ENCODE results near the gene PLXNA1.

Gene PLXNA1

GRCh38 chr3:127002195-127003174, 19.6 kb downstream of the PLXNA1 start:
- no peak for DNase-seq (ENCODE audit: low read depth)

GRCh38 chr3:127003175-127003555, 20.2 kb downstream of the PLXNA1 start:
- no peak for DNase-seq (ENCODE audit: low read depth)

GRCh38 chr3:127003601-127004280, 20.8 kb downstream of the PLXNA1 start:
- no peak for DNase-seq (ENCODE audit: low read depth)

- no peak for DNase-seq (ENCODE audit: low read depth)
These were observed 21.9 kb downstream of the PLXNA1 start for GRCh38 chr3:127004641-127005397.

DNA sequence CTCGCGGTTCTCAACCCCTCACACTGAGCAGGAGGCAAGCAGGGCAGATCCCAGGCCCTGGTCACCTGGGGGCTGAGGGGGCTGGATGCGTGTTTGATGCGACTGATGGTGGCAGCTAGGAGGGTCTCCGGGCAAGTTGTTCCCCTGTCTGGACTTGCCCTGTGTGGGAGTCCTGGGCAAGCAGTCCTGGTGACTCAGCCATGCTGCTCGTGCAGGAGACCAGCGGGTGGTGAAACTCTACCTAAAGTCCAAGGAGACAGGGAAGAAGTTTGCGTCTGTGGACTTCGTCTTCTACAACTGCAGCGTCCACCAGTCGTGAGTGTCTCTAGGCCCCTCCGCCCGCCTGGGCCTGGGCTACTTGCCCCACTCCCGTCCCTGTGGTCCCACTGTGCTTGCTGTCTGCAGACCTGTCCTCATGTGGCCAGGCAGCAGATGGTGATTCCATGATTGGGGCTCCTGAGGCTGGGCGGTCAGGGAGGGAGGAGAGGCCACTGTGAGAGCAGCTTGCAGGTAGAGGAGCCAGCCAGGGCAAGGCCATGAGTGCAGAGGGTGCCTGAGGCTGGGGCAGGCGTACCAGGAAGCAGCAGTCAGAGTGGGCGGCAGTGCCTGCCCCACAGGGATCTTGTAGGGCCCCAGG, 23.1 kb downstream of the PLXNA1 start:
- DNase-seq (ENCODE audit: low read depth) = no peak

DNA sequence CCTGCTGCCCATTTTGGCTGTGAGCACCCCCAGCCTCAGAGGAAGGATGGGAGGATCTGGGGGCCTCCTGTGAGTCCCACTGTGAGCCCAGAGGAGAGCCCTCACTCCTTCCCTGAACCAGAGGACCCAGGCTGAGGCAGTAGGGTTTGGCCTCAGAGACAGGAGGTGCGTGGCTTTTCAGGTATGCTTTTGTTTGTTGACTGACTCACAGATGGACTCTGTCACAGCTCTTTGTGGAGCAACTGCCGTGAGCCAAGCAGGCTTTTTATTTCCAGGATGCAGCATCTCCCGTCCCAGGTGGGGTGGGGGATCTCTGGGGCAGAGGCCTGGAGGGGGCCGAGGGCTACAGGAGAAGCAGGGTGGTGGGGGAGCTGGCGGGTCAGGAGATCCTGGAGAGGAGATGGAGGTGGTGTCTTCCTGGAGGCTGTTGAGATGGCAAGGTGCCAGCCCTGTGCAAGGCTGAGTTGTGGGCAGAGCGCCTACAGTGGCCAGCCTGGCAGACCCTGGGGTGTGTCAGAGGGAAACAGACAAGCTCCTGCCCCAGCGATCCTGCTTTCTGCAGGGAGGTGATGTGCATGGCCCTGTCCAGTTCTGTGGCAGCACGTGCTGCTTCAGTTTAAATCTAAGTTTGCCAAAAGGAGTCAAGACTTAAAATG, 24.0 kb downstream of the PLXNA1 start:
- no peak for DNase-seq (ENCODE audit: low read depth)

DNA sequence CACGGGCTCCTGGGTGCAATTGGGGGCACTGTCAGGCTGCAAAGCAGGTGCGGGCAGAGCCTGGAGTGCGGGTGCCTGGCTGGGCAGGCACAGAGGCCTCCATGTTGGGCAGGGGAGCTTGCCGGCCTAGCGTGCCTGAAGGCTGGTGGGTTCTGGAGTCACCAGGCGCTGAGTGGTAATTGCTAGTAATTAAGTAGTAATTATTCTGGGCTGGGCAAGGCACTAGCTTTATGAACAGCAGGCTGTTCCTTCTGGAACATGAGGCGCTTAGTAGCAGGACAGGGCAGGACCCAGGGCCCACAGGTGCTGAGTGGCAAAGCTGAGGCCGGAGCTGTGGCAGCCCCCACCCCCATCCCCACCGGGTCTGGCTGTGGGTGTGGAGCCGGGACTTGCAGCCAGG, 25.3 kb downstream of the PLXNA1 start:
- DNase-seq (ENCODE audit: low read depth) = no peak

DNA sequence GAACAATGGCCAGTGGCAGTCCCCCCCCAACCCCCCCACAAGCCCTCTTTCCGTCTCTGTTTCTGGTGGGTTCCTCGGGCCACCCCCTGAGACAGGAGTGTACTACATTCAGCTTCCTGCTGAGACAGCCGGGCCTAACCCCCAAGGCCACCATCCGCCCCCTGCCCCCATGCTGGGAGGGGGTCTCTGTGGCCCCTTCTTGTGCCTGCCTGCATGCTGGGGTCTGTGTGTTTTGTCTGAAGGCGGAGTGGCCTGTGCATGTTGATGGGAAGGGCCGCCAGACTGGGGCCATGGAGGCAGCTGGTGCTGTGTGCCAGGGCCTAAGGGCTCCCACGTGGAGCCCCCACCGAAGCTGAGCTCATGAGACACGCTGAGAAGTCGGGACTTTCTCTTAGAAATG, 26.6 kb downstream of the PLXNA1 start:
- no peak for DNase-seq (ENCODE audit: low read depth)

DNA sequence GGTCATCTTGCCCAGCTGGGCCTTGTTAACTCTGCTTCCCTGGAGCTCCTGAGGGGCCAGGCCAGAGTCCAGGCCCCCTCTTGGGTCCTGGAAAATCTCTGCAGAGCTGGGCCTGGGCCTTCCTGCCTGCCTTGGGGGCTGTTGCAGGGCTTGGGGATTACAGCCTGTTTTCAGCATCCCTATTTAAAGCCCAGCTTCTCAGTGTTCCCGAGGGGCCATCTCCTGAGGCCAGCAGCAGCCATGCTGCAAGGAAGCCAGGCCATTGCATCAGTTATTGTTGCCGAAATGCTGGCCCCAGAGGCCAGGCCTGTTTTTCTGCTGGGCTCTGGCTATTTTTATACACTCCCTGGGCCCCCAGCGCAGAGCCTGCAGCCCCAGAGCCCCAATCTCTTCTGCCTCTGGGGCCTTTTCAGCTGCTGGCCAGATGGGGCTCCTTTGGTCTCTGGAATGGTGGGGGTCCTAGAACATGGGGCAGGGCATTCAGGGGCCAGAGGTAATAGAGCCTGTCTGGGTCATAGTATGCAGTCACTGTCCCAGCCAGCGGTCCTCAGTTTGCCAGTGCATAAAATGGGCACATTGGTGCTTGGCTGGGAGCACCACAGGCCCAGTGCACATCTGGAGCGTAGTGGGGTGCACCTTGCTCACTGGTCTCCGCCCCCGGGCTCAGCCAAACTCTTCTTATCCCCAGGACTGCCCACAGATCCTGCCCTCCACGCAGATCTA, 28.5 kb downstream of the PLXNA1 start:
- DNase-seq (ENCODE audit: low read depth) = no peak

- no peak for DNase-seq (ENCODE audit: low read depth)
These were observed 29.2 kb downstream of the PLXNA1 start for GRCh38 chr3:127012091-127012490.

DNA sequence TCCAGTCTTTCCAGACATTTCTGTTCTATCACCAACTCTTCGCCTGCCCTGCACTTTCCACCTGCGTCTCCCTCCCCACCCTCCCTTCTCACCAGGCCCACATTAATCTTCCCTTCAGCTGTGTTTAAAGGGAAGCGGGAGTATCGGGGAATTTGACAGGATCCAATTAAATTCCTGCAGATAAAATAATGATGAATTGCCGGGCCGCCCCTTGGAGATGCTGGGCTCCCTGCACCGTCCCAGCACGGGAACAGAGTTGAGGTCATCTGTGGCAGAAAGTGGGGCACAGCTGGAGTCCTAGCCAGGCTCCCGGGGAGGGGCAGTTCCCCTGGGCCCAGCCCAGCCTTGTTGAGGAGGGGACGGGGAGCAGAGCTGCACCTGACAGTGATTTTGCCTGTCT, 30.3 kb downstream of the PLXNA1 start:
- DNase-seq (ENCODE audit: low read depth) = no peak

DNA sequence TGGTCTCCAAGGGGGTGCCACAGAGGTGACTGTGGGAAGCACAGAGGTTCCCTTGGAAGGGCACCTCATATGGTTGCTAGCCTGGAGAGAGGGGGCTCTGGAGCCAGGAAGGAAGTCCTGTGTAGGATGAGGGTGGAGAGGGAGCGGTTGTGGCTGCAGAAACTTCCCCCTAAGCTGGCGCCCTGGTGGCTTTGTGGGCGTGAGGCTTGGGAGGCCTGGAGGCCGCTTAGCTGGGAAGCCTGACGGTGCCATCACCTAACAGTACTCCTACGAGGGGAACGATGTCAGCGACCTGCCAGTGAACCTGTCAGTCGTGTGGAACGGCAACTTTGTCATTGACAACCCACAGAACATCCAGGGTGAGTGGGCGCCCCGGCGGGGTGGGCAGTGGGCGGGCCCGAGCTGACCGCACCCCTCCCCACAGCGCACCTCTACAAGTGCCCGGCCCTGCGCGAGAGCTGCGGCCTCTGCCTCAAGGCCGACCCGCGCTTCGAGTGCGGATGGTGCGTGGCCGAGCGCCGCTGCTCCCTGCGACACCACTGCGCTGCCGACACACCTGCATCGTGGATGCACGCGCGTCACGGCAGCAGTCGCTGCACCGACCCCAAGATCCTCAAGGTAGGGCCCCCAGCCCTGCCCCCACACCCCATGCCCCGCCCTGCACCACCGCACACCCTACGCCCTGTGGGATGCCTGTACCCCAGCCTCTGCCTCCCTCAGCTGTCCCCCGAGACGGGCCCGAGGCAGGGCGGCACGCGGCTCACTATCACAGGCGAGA, 31.0 kb downstream of the PLXNA1 start:
- DNase-seq (ENCODE audit: low read depth) = no peak

DNA sequence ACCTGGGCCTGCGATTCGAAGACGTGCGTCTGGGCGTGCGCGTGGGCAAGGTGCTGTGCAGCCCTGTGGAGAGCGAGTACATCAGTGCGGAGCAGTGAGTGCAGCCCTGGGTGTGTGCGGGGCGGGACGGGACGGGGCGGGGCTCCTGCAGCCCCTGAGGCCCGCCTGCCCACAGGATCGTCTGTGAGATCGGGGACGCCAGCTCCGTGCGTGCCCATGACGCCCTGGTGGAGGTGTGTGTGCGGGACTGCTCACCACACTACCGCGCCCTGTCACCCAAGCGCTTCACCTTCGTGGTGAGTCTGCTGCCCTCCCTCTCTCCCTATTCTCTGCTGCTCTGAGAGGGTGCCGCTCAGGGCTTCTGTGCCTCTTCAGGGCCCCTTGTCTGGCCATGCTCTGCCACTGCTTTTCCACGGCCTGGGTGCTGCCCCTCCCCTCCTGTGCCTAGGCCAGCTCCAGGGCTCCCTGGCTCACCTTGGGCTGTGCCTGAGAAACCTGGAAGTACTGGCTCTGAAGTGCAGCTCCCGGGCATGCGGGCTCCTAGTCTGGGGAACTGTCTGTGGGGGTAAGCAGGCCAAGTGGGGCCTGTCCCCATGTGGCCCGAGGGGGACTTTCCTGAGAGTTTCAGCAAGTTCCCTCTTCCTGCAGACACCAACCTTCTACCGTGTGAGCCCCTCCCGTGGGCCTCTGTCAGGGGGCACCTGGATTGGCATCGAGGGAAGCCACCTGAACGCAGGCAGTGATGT, 31.8 kb downstream of the PLXNA1 start:
- no peak for DNase-seq (ENCODE audit: low read depth)

DNA sequence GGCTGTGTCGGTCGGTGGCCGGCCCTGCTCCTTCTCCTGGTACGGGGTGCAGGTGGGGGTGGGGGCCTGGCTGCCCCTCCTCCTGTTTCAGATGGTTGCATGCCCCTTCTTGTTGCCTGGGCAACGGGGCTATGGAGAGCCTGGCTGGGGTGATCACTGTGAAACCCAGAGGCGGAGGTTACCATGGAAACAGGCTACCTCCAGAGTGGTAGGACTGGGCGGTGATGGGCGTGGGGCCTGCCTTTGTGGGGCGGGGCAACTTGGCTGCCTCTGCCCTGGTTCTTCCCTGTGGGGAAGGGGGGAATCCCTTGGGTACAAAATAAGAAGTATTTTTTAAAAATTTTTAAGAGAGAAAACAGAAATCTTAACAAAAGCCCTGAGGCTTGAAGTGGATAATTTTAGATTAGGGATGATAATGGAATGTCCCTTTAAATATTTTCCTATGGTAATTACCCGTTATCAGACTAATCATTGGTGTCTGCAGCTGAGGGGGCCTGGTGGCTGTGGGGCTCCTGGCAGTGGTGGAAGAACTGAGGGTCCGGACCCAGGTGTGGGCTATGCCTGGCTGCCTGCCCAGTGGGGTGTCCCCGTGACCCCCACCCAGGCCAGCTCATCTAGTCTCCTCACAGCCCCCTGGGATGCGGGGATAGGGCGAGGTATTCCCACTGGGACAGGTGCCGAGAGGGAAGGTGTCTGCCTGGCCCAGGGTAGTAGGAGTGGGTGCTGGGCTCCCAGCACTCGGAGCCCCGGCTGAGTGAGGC, 32.5 kb downstream of the PLXNA1 start:
- DNase-seq (ENCODE audit: low read depth) = no peak

DNA sequence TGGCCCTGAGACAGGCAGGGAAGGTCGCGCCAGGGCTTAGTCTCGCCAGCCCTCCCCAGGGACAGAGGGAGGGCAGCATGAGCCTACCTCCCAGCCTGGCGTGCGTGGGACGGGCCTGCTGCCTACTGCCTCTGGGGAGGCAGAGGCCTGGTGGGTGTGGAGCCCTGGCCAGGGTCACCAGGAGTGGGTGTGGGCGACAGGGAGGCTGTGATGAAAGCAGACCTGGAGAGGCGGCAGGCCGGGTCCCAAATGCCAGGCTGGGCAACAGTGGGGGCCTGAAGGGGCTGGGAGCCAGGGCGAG, 33.1 kb downstream of the PLXNA1 start:
- DNase-seq (ENCODE audit: low read depth) = no peak

DNA sequence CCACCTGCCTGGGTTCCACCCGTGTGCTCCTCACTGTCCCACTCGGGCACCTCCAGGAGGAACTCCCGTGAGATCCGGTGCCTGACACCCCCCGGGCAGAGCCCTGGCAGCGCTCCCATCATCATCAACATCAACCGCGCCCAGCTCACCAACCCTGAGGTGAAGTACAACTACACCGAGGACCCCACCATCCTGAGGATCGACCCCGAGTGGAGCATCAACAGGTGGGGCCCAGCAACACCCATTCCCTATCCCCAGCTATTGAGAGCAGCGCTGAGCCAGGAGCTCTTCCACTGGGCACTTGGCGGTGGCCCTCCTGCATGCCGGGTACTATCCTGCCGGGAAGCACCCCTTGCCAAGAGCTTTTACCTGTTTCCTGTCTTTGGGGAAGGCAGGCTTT, 33.5 kb downstream of the PLXNA1 start:
- DNase-seq (ENCODE audit: low read depth) = no peak

DNA sequence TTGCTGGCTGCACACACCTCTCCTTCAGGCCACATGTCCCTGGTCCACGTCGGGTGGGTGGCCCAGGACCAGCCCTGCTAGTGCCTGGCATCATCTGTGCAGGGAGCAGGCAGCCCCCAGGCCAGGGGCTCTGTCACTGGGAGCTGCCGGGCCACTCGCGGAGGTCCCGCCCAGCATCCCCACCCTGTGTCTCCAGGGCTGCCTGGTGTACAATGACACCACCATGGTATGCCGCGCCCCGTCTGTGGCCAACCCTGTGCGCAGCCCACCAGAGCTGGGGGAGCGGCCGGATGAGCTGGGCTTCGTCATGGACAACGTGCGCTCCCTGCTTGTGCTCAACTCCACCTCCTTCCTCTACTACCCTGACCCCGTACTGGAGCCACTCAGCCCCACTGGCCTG, 34.3 kb downstream of the PLXNA1 start:
- DNase-seq (ENCODE audit: low read depth) = no peak

GRCh38 chr3:127017781-127018180, 34.9 kb downstream of the PLXNA1 start:
- DNase-seq (ENCODE audit: low read depth) = no peak

DNA sequence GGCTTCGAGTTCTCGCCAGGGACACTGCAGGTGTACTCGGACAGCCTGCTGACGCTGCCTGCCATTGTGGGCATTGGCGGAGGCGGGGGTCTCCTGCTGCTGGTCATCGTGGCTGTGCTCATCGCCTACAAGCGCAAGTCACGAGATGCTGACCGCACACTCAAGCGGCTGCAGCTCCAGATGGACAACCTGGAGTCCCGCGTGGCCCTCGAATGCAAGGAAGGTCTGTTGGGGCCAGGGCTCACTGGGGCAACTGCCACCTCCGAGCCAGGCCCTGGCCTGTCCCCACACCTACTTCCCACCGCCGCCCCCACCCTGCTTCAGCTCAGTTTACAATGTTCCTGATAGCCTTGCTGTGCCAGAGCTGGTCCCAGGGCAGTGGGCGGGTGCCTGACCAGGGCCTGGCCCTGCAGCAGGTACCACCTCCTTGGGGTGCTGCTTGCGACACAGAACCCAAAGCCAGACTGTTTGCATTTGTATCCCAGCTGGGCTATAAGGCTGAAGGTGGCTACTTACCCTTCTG, 35.5 kb downstream of the PLXNA1 start:
- no peak for DNase-seq (ENCODE audit: low read depth)
